ENCODE results near the gene THRB.
A peak's percentile ranks its signal among the peaks of the same experiment; 100 is the strongest.

THRB gene

GRCh38 chr3:24497942-24498341, 3.3 kb upstream of the THRB start:
- H3F3A ChIP-seq (ENCODE audit: insufficient read depth, low read length), result no peaks in the 10 kb centered on the region
- no peak overlapping the region for H3K4me3 ChIP-seq (ENCODE audit: low read depth, low read length, poor library complexity, severe bottlenecking)
- no peak overlapping the region for H3K27ac ChIP-seq (ENCODE audit: low read depth, low read length, poor library complexity, severe bottlenecking)
- TF ChIP-seq EZH2 (IDR thresholded peaks at IDR 0.05; ENCODE audit: borderline replicate concordance, low read length) (no peak), CTCF (IDR thresholded peaks at IDR 0.05; ENCODE audit: low read length) (no peak)
- no peaks in the 10 kb centered on the region for H4K20me1 ChIP-seq (ENCODE audit: insufficient read depth, low read length)
- H3K27me3 ChIP-seq (ENCODE audit: insufficient read depth, low read length), result no peaks in the 10 kb centered on the region
- no peaks in the 10 kb centered on the region for H3K9me2 ChIP-seq (ENCODE audit: low read depth, low read length)
- no peak overlapping the region for H3K4me2 ChIP-seq (ENCODE audit: low read length)
- H3K79me2 ChIP-seq (ENCODE audit: insufficient read depth, low read length), result no peaks in the 10 kb centered on the region
- H3K36me3 ChIP-seq (ENCODE audit: insufficient read depth, low read length), result no peaks in the 10 kb centered on the region
- no peak overlapping the region for H3K9ac ChIP-seq (ENCODE audit: low read length)
- H3K4me1 ChIP-seq (ENCODE audit: insufficient read depth, low read length, severe bottlenecking), result no peaks in the 10 kb centered on the region
- no peaks in the 10 kb centered on the region for H3K9me3 ChIP-seq (ENCODE audit: low read length)
- no peak overlapping the region for H2AFZ ChIP-seq (ENCODE audit: low read length)

GRCh38 chr3:24496529-24497482, 2.2 kb upstream of the THRB start:
- Histone ChIP-seq H4K20me1 (ENCODE audit: insufficient read depth, low read length) (no peaks in the 10 kb centered on the region), H3K36me3 (ENCODE audit: insufficient read depth, low read length) (no peaks in the 10 kb centered on the region), H3K27me3 (ENCODE audit: insufficient read depth, low read length) (no peaks in the 10 kb centered on the region), H3F3A (ENCODE audit: insufficient read depth, low read length) (no peaks in the 10 kb centered on the region), H2AFZ (ENCODE audit: low read length) (no peak overlapping the region), H3K79me2 (ENCODE audit: insufficient read depth, low read length) (no peaks in the 10 kb centered on the region), H3K4me1 (ENCODE audit: insufficient read depth, low read length, severe bottlenecking) (no peaks in the 10 kb centered on the region), H3K9me2 (ENCODE audit: low read depth, low read length) (no peaks in the 10 kb centered on the region), H3K4me2 (ENCODE audit: low read length) (no peak overlapping the region), H3K9ac (ENCODE audit: low read length) (no peak overlapping the region), H3K4me3 (ENCODE audit: low read depth, low read length, poor library complexity, severe bottlenecking) (no peak overlapping the region), H3K9me3 (ENCODE audit: low read length) (no peaks in the 10 kb centered on the region), H3K27ac (ENCODE audit: low read depth, low read length, poor library complexity, severe bottlenecking) (no peak overlapping the region)
- TF ChIP-seq CTCF (IDR thresholded peaks at IDR 0.05; ENCODE audit: low read length) (peak; percentile 35; the same call in 1 of the 2 replicates), EZH2 (IDR thresholded peaks at IDR 0.05; ENCODE audit: borderline replicate concordance, low read length) (no peak)

GRCh38 chr3:24495326-24495994, 810 bp upstream of the THRB start:
- no peaks in the 10 kb centered on the region for H3K4me1 ChIP-seq (ENCODE audit: insufficient read depth, low read length, severe bottlenecking)

More at GRCh38 chr3:24495326-24495994, 810 bp upstream of the THRB start:
- Histone ChIP-seq H3K9ac (ENCODE audit: low read length) (no peak overlapping the region), H3K9me2 (ENCODE audit: low read depth, low read length) (no peaks in the 10 kb centered on the region), H3K4me3 (ENCODE audit: low read depth, low read length, poor library complexity, severe bottlenecking) (no peak overlapping the region), H3K4me2 (ENCODE audit: low read length) (no peak overlapping the region), H3K9me3 (ENCODE audit: low read length) (no peaks in the 10 kb centered on the region), H3K27ac (ENCODE audit: low read depth, low read length, poor library complexity, severe bottlenecking) (no peak overlapping the region), H2AFZ (ENCODE audit: low read length) (no peak overlapping the region), H3K79me2 (ENCODE audit: insufficient read depth, low read length) (no peaks in the 10 kb centered on the region), H3F3A (ENCODE audit: insufficient read depth, low read length) (no peaks in the 10 kb centered on the region), H3K36me3 (ENCODE audit: insufficient read depth, low read length) (no peaks in the 10 kb centered on the region), H4K20me1 (ENCODE audit: insufficient read depth, low read length) (no peaks in the 10 kb centered on the region), H3K27me3 (ENCODE audit: insufficient read depth, low read length) (no peaks in the 10 kb centered on the region)
- no peak for TF ChIP-seq CTCF (IDR thresholded peaks at IDR 0.05; ENCODE audit: low read length)
- TF ChIP-seq EZH2 (IDR thresholded peaks at IDR 0.05; ENCODE audit: borderline replicate concordance, low read length), result no peak
